Mammary epithelial cell (primary cell): ENCODE results near the gene ARL6.

Source experiments
- EZH2 ChIP-seq: IDR thresholded peaks from 2 replicates; pipeline ENCODE4 v1.6.1; 2012; ENCODE audit warnings: low read length, inconsistent platforms, borderline replicate concordance
- TF ChIP-seq, protein P1 (sequence below), 2 donors: IDR thresholded peaks in 1 of 2; conservative IDR thresholded peaks in 1 of 2; 2 replicates each; pipeline ENCODE4 v1.5.1; 2011 to 2012; ENCODE audit warnings: inconsistent platforms in 2 of 2, low read length in 2 of 2, mild to moderate bottlenecking in 2 of 2, control low read depth in 1 of 2, low read depth in 1 of 2; ENCODE audit not compliant: insufficient read depth in 1 of 2; ENCODE audit errors: extremely low read depth in 1 of 2

DNA sequence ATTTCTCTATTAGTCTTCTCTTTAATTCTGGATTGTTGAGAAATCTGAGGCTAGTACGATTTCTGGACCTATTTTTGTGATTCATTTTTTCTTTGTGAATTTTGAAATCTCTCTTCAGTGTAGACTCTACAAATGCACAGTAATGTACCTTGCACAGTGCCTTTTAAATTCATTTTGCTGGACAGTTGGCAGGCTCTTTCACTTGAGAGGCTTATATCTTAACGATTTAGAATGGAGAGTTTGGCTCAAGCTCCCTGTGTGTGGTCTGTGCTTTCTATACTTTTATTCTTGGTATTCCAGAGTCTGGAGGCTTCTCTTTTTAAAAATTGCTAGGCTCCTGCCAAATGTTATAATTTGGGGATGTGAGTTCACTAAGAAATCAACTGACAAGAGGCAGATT, 66.1 kb downstream of the ARL6 start:
- TF ChIP-seq, protein P1, sequence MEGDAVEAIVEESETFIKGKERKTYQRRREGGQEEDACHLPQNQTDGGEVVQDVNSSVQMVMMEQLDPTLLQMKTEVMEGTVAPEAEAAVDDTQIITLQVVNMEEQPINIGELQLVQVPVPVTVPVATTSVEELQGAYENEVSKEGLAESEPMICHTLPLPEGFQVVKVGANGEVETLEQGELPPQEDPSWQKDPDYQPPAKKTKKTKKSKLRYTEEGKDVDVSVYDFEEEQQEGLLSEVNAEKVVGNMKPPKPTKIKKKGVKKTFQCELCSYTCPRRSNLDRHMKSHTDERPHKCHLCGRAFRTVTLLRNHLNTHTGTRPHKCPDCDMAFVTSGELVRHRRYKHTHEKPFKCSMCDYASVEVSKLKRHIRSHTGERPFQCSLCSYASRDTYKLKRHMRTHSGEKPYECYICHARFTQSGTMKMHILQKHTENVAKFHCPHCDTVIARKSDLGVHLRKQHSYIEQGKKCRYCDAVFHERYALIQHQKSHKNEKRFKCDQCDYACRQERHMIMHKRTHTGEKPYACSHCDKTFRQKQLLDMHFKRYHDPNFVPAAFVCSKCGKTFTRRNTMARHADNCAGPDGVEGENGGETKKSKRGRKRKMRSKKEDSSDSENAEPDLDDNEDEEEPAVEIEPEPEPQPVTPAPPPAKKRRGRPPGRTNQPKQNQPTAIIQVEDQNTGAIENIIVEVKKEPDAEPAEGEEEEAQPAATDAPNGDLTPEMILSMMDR (conservative IDR thresholded peaks at IDR 0.05 in 1 of 2, IDR thresholded peaks at IDR 0.05 in 1 of 2; ENCODE audit: extremely low read depth in 1 of 2, insufficient read depth in 1 of 2, low read depth in 1 of 2, low read length in 2 of 2): no peak
- TF ChIP-seq EZH2: no peak
